ENCODE results near the gene TMEM14B. TPM values are rescaled to one million over a fixed set of nuclear protein-coding genes. Genes with fewer than 3 reads are reported as not detected.

Gene TMEM14B
- total and polyA plus RNA-seq, 9 of the 15 experiments (the other 6 are each of a cell fraction or from before 2014, with no cell fraction given), result 174 to 862 (median 263) TPM

DNA sequence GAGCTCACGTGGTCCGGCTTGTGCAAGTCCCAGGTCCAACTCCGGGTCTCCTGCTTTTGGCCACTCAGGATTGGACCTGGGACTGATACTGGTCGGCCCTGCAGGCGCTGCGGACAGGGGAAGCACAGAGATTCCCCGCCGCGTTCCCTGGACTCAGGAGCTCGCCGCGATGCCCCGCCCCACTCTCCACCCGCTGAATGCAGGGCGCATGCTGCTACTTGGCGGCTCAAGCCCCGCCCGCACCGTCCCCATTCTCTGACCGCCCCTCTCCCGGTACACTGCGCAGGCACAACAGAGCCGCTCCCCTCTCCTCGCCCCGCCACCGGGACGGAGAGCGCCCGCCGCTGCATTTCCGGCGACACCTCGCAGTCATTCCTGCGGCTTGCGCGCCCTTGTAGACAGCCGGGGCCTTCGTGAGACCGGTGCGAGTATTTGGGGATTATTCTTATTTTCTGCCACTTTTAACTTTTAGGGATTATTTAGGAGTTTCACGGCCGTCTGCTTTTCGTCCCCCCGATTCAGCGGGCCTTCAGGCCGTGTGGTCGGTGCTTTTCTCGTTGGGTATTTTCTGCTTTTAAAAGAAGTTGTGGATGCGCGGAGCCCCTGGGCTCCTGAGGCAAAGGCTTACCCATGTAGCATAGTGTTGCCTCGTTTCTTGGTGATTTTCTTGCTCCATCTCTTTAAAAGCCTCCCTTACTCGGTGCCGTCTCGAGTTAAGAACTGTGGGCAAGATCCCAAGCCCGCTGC, 24.6 kb upstream of the TMEM14B start, which contains the start of gene TMEM14C (continued):
- no peak for TF ChIP-seq IRF9 (tag; IDR thresholded peaks at IDR 0.05)
- no peak for TF ChIP-seq SMAD2 (IDR thresholded peaks at IDR 0.05; ENCODE audit: low read depth, low read length)
- TF ChIP-seq SIN3B (IDR thresholded peaks at IDR 0.05; ENCODE audit: low read depth), result no peak
- TF ChIP-seq USF1 (CRISPR knock-in tag; IDR thresholded peaks at IDR 0.05), result peak; percentile 96
- TF ChIP-seq KLF6 (CRISPR knock-in tag; IDR thresholded peaks at IDR 0.05; ENCODE audit: borderline replicate concordance), result 0 out of 2 replicates have a peak, but pooled peaks have one; percentile 27
- no peak for TF ChIP-seq BMI1 (IDR thresholded peaks at IDR 0.05; ENCODE audit: low read length)
- TF ChIP-seq ZNF143 (CRISPR knock-in tag; IDR thresholded peaks at IDR 0.05), result no peak
- no peak; a peak in 1 of 4 replicates for TF ChIP-seq ARNT (IDR thresholded peaks at IDR 0.05)
- TF ChIP-seq NCOA6 (IDR thresholded peaks at IDR 0.05), result no peak; the same call in 1 of the 2 replicates
- TF ChIP-seq SNIP1 (IDR thresholded peaks at IDR 0.05; ENCODE audit: low read depth), result no peak
- no peak for TF ChIP-seq ZEB2 (IDR thresholded peaks at IDR 0.05)
- TF ChIP-seq, protein P1, sequence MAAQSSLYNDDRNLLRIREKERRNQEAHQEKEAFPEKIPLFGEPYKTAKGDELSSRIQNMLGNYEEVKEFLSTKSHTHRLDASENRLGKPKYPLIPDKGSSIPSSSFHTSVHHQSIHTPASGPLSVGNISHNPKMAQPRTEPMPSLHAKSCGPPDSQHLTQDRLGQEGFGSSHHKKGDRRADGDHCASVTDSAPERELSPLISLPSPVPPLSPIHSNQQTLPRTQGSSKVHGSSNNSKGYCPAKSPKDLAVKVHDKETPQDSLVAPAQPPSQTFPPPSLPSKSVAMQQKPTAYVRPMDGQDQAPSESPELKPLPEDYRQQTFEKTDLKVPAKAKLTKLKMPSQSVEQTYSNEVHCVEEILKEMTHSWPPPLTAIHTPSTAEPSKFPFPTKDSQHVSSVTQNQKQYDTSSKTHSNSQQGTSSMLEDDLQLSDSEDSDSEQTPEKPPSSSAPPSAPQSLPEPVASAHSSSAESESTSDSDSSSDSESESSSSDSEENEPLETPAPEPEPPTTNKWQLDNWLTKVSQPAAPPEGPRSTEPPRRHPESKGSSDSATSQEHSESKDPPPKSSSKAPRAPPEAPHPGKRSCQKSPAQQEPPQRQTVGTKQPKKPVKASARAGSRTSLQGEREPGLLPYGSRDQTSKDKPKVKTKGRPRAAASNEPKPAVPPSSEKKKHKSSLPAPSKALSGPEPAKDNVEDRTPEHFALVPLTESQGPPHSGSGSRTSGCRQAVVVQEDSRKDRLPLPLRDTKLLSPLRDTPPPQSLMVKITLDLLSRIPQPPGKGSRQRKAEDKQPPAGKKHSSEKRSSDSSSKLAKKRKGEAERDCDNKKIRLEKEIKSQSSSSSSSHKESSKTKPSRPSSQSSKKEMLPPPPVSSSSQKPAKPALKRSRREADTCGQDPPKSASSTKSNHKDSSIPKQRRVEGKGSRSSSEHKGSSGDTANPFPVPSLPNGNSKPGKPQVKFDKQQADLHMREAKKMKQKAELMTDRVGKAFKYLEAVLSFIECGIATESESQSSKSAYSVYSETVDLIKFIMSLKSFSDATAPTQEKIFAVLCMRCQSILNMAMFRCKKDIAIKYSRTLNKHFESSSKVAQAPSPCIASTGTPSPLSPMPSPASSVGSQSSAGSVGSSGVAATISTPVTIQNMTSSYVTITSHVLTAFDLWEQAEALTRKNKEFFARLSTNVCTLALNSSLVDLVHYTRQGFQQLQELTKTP (IDR thresholded peaks at IDR 0.05; ENCODE audit: low read depth in 1 of 2, partially characterized antibody in 2 of 2), result peak; percentile 30 to 55
- no peak for TF ChIP-seq SLC30A9 (CRISPR knock-in tag; IDR thresholded peaks at IDR 0.05)
- no peak for TF ChIP-seq ZNF3 (CRISPR knock-in tag; IDR thresholded peaks at IDR 0.05)
- TF ChIP-seq MLX (CRISPR knock-in tag; conservative IDR thresholded peaks at IDR 0.05), result no peak
- TF ChIP-seq SRSF9 (IDR thresholded peaks at IDR 0.05; ENCODE audit: borderline replicate concordance, low read depth, low read length), result no peak
- no peak for TF ChIP-seq ZNF431 (CRISPR knock-in tag; IDR thresholded peaks at IDR 0.05)
- no peak for TF ChIP-seq ZNF133 (CRISPR knock-in tag; IDR thresholded peaks at IDR 0.05)
- TF ChIP-seq EP400 (IDR thresholded peaks at IDR 0.05), result peak; percentile 95
- TF ChIP-seq ETS2 (tag; IDR thresholded peaks at IDR 0.05; ENCODE audit: borderline replicate concordance, poor library complexity, severe bottlenecking), result no peak
- TF ChIP-seq HDAC1 (IDR thresholded peaks at IDR 0.05), result 0 out of 4 replicates have a peak, but pooled peaks of 1 of the 2 experiments have one; percentile 57
- TF ChIP-seq, protein P2, sequence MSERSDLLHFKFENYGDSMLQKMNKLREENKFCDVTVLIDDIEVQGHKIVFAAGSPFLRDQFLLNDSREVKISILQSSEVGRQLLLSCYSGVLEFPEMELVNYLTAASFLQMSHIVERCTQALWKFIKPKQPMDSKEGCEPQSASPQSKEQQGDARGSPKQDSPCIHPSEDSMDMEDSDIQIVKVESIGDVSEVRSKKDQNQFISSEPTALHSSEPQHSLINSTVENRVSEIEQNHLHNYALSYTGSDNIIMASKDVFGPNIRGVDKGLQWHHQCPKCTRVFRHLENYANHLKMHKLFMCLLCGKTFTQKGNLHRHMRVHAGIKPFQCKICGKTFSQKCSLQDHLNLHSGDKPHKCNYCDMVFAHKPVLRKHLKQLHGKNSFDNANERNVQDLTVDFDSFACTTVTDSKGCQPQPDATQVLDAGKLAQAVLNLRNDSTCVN (CRISPR knock-in tag; IDR thresholded peaks at IDR 0.05), result no peak
